Measurements from ENCODE around the gene RNF13.
"Not testable (repeated sequence)": the region's sequence is repeated elsewhere in the genome, so short reads cannot be mapped to it uniquely, and the experiment has no call there.

The RNF13 gene

DNA sequence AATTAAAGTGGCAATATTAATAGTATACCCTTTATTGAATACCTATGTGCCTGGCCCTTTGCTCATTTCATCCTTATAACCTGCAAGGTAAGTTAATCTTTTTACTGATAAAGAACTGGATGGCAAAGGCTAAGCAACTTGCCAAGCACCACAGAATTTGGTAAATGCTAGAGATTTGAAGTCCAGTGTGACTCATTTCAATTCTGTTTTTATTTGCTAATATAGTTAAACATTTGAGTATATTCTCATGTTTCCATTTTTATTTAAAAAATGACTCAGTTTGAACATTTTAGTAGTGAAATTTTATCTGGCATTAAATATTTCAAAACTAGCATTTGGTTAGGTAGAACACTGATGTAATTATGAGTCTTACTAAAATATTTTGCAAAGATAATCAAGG, 146.4 kb downstream of the RNF13 start:
- DNase-seq = no peak

DNA sequence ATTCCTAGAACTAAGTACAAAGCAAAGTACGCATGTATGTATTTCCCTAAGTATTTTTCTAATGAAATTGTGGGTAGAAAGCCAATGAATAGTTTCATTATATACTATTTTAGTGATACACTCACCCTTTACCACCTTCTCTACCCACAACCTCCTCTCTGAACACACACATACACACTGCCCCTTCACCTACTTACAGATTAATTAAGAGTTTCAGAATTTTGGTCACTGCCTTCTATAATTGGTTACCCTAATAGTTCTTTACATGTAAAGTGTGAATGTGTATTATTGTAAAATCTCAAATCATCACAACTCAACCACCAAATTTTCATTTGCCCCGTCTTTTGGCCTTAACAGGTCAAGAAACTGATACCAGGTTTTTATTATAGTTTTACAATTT, 150.5 kb downstream of the RNF13 start:
- no peak for DNase-seq

DNA sequence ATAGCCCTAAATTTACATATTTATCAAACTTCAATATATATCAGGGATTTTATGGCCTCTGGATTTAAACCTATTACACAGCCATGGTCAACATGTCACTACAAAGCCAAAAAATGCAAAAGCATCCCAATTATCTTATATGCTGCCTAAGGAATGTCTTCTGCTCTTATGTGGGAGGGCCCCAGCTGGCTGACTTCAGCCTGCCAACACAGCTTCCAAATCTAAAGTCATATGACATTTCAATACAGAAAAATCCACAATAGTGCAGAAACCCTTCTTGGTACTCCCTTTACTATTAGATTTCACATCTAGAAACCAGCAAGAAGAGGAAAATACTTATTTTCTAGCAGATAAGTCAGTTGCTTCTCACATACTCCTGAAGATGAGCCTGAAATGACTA, 151.3 kb downstream of the RNF13 start:
- no peak for DNase-seq

DNA sequence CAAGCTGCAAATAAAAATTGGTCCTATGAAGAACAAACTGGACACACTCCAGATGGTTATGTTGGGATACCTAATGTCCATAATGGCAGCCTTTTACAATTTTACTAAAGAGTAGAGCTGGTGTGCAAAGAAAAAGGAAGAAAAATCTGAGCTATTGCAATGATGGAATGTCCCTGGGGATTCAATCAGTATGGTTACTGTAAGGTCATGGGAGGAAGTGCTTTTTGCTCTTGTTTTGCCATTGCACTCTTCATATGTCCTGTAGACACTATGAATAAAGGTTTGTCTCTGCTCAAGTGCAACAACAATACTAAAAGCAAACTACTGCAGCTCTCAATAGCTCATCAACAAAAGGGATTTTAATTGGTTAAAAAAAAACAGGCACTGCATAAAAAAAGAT, 152.3 kb downstream of the RNF13 start:
- DNase-seq = no peak

DNA sequence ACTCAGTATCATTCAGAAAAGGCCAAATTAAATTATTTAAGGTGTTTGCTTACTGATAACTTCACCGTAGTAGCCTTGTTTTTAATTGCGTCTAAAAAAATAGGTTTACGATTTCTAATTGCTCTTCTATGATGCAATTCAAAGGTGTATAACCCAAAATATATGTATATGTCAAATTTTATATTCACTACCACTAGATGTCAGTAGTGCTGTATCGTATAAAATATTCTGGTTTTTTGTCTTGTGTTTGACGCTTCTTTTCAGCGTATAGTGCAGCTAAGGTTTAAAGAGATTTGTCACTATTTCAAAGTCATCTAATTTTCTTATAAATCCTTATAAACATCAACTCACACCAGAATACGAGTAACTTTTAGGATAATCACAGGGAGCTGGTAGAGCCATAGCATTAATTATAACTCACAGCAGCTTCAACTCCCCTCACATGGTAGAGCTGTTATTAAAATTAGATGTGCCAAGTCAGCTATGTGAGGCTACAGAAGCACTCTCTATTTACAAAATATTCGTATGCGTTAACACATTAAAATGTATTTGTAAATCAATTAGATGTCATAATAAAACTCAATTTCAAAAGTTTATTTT, 154.2 kb downstream of the RNF13 start:
- DNase-seq = peak; percentile 66

DNA sequence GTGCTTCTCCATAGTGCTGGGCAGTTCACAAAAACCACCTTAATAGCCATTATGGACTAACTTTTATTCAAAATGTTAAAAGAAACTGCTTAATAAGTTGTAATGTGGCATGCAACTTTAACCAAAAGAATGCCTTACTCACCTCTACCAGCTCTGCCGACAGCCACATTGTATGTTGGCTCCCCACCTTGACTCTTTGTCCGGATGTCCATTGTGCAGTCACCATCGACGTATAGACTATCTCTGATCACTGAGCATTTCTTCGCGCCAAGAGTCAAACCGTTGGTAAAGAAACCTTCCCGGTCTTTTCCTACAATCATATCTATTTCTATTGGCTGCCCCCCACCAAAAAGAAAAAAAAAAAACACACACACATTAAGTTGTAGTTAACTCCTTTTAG, 155.2 kb downstream of the RNF13 start:
- DNase-seq = peak; percentile 20

DNA sequence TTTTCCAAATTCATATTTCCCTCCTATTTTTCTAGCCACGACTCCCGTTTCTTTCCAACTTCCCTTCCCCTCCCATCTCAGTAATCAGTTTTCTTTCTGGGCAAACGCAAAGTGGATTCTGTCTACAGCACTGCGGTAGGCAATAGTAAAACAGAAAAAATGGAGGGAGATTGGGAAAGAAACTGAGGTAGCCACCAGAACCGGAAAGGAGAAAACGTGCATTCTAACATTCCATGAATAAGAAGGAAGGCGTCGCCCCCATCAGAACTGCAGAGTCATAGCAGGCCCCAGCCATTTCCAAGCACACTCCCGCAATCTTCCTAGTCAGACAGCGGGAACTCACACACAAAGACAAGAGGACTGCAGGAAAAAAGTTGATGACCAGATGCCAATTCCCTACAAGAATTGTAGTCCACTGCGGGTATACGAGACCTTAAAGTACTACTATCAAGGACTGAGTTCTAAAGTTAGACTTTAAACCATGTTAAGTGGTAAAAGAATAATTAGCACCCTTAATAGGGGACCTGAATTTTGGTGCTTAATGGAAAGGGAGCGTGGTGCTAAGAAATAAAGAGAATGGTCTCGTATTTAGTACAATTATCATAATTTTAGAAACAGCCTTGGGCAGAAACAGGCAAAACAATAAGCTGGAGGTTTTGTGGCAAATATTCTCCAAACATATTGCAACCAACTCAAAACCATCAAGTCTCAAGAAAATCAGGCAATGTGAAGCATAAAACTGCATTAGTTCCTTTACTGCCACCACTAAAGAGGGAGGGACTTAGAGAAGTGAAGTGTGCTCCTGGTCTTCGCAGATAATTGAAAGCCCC, 156.3 kb downstream of the RNF13 start:
- DNase-seq = peak; percentile 71

DNA sequence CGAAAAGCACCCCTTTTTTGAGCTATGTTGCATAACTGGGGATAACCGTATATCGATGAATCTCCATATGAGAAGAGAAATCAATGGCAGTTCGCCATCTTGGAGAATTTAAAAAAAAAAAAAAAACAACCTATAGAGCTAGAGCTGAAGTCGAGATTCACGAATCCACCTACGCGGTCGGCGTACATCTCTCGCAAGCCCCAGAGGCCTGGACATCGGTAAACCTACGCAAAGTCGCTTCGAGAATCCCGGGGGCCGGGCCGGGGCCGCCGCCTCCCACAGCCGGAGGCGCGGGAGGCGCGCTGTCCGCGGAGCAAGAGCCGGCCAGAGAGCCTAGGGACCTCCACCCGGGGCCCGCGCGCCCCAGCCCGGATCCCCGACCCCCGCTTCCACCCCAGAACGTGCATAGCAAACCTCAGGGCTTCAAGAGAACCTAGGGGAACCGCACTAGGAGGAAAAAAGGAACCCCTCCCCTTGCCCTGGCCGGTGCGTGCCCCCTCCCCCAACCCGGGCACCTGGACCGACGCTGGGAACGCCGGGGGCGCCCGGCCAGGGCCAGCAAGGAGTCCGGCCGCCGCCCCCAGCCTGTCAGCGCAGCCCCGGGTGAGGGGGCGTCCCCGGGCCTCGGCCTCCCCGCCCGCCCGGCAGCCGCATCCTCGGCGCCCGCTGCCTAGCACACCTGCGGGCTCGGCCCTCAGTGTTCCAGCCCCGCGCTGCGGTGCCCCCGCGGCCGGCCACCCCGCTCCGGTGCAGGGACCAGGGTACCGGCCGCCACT, 157.1 kb downstream of the RNF13 start:
- DNase-seq = peak; percentile 88

DNA sequence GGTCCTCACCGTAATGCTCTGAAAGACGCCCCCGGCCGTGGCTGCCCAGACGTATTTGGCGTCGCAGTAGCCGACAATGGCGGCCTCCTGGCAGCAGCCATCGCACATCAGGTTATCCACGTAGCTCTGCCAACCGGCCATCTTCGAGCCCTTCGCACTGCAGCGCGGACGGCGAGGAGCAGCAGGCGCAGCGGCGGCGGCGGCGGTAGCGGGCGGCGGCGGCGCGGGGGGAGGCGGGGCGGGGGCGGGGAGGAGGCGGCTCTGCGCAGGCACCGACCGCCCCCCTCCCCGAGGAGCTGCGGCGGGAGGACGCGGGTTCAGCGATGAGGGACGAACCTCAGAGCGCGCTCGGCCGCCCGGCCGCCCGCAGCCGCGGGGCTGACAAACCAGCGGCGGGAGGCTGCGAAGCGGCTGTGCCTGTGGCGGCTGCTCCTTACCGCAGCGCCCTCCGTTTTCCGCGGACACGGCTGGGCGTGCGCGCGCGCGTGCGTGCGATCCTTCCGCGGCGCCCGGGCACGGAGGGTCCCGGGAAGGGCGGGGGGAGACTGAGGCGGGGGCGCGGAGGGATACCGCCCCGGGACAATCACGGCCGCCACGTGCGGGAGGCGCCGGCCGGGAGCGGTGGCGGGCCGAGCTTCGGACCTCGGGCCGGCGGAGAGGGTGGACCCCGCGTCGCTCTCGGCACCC, 157.8 kb downstream of the RNF13 start, which contains the start of gene PFN2:
PFN2 (minus strand) TSS at position 180 of the 687 bp plus-strand sequence; CDS start at position 141, 39 bp downstream.
- DNase-seq = peak; percentile 93

DNA sequence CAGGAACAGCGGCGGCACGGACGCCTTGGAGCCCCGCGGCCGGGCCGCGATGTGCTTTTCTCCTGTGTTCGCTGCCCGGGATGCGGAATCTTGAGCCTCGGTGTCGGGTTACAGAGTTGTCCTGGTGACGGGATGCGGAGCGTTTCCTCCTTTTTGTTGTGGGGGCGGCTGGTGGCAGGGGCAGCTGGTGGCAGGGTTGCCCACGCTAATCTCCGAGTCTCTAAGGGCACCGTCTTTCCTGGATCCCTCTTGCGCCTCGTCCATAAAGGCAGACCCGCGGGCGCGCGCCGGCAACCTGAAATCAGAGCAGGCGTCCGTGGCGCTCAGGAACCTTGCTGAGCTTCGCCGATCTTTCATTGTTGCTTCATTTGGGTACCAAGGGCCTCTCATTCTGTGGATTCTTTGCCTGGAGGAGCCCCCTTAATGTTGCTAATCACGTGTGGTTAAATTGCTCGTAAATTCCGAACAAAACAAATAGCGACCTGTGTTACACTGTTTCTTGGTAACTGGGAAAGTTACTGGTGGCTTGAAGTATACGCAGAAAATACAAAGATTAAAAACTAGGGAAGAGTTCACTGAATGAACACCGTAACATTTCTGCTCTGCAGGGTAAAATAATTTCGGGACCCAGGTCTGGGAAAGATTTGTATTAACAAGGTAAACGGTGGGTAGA, 158.5 kb downstream of the RNF13 start:
- DNase-seq = peak; percentile 90

DNA sequence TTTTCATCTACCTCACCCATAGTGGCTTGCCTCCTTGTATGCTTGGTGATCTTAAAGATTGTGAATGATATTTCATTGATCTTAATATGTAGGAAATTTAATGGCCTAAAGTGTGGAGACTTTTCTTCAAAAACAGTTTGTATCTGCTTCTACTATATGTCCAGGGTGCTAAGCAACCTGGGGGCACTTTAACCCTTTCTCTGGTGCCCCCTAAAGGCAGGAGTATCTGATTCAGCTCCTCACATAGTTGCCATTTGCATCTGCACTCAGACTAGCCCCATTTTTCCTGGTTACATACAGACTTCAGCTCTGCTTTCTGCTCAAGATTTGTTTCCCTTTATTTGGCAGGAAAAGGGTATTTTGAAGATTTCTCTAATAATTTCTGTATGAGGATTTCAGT, 162.9 kb downstream of the RNF13 start:
- DNase-seq = no peak

DNA sequence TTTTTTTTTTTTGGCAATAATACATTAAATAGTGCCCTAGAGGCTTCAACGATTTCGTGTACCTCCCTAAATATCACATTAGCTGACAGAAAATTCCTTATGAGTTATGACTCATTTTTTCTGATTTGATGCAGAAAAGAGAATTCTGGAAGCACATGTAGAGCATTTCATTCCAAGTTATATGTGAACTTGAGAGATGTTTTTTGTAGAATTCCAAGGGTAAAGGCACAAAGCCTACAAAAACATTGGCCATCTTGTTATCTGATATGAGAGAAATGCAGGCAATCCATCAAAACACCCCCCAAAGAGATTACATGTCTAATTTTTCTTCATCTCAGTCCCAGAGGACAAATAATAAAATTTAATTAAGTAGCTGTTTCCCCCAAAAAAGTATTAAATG, 164.4 kb downstream of the RNF13 start:
- no peak for DNase-seq

DNA sequence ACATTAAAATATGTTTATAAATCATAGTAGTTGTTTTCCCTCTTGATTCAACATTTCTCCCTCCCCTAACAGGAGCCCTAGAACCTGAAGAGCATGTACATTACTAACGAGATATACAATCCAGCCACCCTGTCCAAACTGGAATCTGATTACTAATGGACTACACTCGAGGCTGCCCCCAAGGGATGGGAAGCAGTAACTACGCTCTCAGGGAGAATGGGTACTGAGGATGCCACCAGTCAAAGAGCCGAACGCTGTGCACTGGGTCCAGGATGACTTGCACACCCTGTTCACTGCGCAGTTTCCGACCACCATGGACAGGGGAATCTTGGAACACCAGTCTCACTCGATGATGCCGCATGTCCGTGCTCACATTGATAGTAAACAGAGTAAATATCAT, 169.0 kb downstream of the RNF13 start:
- DNase-seq = not testable (repeated sequence)

DNA sequence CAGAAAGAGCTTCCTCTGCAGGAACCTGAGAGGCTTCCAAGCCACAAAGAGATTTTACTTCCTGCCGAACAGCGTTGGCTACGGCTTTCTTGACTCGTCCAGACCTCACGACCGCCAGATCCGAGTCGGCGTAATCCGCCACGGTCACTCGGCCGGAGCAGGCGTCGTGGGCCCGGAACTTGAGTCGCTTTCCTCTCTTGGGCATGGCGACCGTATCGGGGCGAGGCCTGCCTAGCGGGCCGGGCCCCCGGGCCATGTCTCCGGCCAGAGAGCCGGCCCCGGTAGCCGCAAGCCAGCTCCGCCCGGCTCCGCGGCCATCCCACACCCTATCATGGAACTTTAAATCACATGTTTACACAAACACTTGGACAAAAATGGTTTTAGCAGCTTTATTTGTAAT, 170.0 kb downstream of the RNF13 start:
- not testable (repeated sequence) for DNase-seq

DNA sequence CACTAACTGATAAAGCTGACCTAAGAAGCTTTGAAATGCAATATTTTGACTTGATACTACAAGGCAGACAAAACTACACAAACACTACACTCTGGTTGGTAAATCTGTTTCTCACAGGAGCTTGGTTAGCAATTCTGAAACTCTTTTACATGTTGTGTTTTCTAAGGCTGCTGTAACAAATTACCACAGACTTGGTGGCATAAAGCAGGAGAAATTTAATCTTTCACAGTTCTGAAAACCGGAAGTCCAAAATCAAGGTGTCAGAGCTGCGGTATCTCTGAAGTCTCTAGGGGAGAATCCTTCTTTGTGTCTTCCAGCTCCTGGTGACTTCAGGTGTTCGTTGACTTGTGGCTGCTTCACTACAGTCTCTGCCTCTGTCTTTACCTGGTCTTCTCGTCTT, 170.6 kb downstream of the RNF13 start:
- no peak for DNase-seq

DNA sequence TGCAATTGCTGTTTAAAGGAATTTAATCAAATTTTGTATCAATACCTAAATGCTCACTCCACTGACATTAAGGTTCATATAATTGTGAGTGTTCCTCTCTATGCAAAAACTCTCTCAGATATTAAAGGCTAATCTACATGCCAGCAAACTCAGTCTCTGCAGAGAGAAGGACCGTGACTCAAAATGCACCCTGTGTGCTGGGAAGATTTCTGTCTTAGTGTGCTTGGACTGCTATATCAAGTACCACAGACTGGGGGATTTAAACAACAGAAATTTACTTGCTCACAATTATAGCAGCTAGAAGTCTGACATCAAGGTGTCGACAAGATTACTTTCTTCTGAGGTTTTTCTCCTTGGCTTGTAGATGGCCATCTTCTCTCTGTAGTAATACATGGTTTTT, 176.3 kb downstream of the RNF13 start:
- no peak for DNase-seq

DNA sequence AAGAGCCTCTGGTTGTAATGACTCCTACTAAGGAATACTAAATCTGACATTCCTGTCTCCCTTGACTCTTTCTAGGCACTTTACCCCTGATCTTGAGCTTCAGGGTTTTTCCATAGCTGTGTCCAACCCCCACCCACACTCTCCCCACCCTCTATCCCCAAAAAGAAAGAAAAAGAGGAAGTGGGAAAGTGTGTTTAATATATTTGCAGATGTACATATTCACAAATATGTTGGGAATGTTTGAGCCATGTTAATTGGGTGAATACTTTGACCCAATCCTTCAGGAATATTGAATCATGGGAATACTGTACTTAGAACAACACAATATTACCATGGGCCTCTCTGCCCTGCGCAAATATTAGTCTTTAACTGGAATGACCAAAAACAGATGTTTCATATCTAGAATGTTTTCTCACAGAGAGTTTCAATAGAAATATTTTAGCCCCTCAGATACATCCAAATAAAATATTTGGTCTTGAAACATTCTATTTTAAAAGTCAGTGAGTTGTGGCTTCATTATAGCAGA, 177.5 kb downstream of the RNF13 start:
- no peak for DNase-seq

DNA sequence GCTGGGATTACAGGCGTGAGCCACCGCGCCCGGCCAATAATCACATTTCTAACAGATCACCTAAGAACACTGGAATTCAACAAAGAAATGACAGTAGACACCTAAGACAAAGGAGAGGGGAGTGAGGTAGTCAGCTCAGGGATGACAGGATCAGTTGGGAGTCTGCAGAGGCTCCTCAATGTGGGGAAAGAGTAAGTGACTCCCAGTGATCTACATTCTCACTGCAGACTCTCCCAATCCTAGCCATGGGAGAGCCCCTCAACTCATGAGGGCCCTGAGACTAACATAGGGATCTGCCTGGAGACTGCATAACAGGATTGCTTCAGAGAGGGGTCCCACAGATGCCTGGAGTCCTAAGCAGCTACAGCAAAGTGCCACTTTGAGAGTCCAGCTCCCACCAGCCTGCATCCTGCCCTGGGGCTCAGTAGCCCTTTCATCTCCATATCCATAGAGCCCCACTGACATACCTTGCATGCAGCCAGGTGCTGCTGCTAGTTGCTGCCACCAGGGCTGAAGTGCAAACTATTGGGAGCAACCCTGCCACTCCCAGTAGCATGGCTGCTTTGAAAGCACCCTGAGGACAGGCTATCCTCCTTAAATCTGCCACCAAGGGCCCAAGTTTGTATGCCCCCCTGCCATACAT, 179.5 kb downstream of the RNF13 start:
- no peak for DNase-seq

DNA sequence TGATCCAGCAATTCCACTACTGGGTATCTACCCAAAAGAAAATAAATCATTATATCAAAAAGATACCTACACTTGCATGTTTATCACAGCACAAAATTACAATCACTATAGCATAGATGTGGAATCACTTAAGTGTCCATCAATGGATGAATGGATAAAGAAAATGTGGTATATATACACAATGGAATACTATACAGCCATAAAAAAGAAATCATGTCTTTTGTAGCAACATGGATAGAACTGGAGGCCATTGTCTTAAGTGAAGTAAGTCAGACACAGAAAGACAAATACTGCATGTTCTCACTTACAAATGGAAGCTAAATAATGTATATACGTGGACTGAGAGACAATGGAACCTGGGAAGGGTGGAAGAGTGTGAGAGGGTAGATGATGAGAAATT, 185.9 kb downstream of the RNF13 start:
- DNase-seq = no peak

DNA sequence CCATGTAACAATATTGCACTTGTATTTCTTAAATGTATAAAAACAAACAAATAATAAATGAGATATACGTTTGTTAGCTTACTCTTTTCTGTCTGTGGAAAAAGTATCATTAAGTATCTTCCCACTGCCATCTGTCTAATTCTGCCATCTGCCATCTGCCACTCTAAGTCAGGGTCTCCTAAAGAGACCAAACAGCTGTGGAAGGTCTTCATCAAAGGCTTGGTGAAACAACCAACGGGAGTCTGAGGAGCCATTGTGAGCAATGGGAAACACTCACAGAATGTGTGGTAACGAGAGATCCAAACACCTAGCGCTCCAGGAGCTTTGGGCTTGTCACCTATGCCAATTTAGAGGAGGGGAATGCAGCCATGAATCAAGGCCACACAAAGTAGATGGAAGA, 186.4 kb downstream of the RNF13 start:
- DNase-seq = no peak

DNA sequence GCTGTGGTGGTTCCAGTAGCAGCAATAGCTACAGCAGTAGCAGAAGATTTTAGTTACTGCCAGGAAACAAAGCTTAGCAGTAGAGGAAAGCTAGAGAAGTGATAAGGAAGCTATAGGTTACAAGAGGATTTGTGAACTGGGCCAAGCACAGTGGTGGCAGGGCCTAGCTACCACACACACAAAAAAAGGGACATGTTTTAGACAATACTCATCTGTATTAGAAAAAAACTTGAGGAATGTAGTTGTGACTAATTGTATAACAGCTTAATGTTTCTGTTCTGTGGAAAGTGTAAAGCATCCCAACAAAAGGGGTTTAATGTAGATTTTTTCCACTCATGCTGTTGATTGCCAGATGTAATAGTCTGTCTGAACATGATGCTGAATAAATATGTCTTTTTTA, 187.6 kb downstream of the RNF13 start:
- DNase-seq = no peak
